PC-9 (cell line): ENCODE results near the gene AMER3. TPM values are rescaled to one million over a fixed set of nuclear protein-coding genes. Genes with fewer than 3 reads are reported as not detected.

Experiments
- BruUV-seq: library from RNA; stranded (reverse); fragments of 400-500 nt; replicated peaks from 2 replicates; lab custom pipeline; 2021; lab: Mats Ljungman, UMichigan
- CTCF ChIA-PET: fragments of 300-600 bp; sonication (Branson Sonifier 250); formaldehyde crosslinking; loops from one replicate; lab custom pipeline; 2022; ENCODE audit warnings: antibody characterized with exemption; lab: Charles Lee
- POLR2A ChIA-PET: fragments of 300-600 bp; sonication (Branson Sonifier 250); formaldehyde crosslinking; loops from one replicate; lab custom pipeline; 2022; ENCODE audit warnings: antibody characterized with exemption; ENCODE audit not compliant: unreplicated experiment; lab: Charles Lee
- DNase-seq, 2 experiments: peaks; one replicate each; pipeline versions ENCODE4 v3.0.0 to v3.0.0-alpha.2; 2015 to 2022; ENCODE audit warnings: mixed read lengths in 1 of 2
- H2AFZ ChIP-seq: fragments of 200-600 bp; sonication (generic); 2 replicates; pipeline ENCODE4 v1.8.1; 2017; ENCODE audit warnings: antibody characterized with exemption
- H3F3A ChIP-seq: fragments of 200-600 bp; sonication (generic); 2 replicates; pipeline ENCODE4 v1.8.1; 2017; ENCODE audit warnings: antibody characterized with exemption, mild to moderate bottlenecking, low read depth; ENCODE audit not compliant: insufficient read depth
- H3K27ac ChIP-seq: fragments of 200-600 bp; sonication (generic); 2 replicates; pipeline ENCODE4 v1.6.1; 2016; ENCODE audit warnings: mixed run types
- H3K27me3 ChIP-seq: fragments of 200-600 bp; sonication (generic); 2 replicates; pipeline ENCODE4 v1.6.1; 2016; ENCODE audit warnings: low read depth, mixed run types; ENCODE audit not compliant: insufficient read depth
- H3K36me3 ChIP-seq: fragments of 200-600 bp; sonication (generic); 2 replicates; pipeline ENCODE4 v1.6.1; 2016; ENCODE audit warnings: low read depth, mixed run types
- H3K4me1 ChIP-seq: fragments of 200-600 bp; sonication (generic); replicated peaks from 2 replicates; pipeline ENCODE4 v1.6.1; 2016; ENCODE audit warnings: mixed run types; ENCODE audit not compliant: insufficient read depth
- H3K4me2 ChIP-seq: fragments of 200-600 bp; sonication (generic); 2 replicates; pipeline ENCODE4 v1.6.1; 2017; ENCODE audit warnings: mixed run types
- H3K4me3 ChIP-seq: fragments of 200-600 bp; sonication (generic); 2 replicates; pipeline ENCODE4 v1.6.1; 2016; ENCODE audit warnings: mixed run types
- H3K79me2 ChIP-seq: fragments of 200-600 bp; sonication (generic); 2 replicates; pipeline ENCODE4 v1.6.1; 2017; ENCODE audit warnings: low read depth, mixed run types
- H3K9me2 ChIP-seq: fragments of 200-600 bp; sonication (generic); 2 replicates; pipeline ENCODE4 v1.8.1; 2017; ENCODE audit warnings: mild to moderate bottlenecking; ENCODE audit not compliant: insufficient read depth
- H3K9me3 ChIP-seq: fragments of 200-600 bp; sonication (generic); 2 replicates; pipeline ENCODE4 v1.8.1; 2016; ENCODE audit warnings: low read depth; ENCODE audit not compliant: insufficient read depth
- H4K20me1 ChIP-seq: fragments of 200-600 bp; sonication (generic); 2 replicates; pipeline ENCODE4 v1.8.1; 2017; ENCODE audit not compliant: insufficient read depth
- CTCF ChIP-seq: fragments of 200-600 bp; sonication (generic); conservative IDR thresholded peaks from 2 replicates; pipeline ENCODE4 v1.6.1; 2017; ENCODE audit warnings: mixed run types, antibody characterized with exemption, mild to moderate bottlenecking, moderate library complexity
- EZH2 ChIP-seq: fragments of 200-600 bp; sonication (generic); IDR thresholded peaks from 2 replicates; pipeline ENCODE4 v1.8.0; 2017; ENCODE audit warnings: antibody characterized with exemption, low read depth
- intact Hi-C: fragments of 100-400 bp; cut with micrococcal nuclease; formaldehyde crosslinking; loops from one replicate; pipeline ENCODE4 v1.10.0; 2022; ENCODE audit not compliant: unreplicated experiment
- total RNA-seq: library from RNA; stranded (reverse); gene quantifications from 2 replicates; pipeline ENCODE4 v1.2.3, GENCODE V29; 2021

AMER3 gene
- total RNA-seq, 1 experiment from 2014 or later: not detected

DNA sequence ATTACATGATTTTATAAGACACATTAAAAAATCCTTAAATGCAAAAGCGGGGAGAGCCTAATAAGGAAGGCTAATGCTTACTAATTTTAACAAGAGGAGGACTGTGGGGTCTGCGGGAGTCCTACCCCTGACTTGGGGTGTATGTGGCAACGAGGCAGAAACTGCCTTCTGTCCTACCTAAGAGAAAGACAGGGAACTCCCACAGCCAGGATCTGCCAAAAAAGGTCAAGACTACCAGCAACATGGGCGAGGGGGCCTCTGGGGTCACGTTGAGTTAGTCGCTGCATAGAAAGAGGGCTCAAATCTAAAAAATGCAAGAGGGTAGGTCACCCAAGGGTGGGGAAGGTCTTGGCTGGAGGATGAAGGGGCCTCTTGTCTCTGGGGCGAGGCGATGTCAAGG lies 529 bp upstream of the AMER3 start:
- H3K36me3 ChIP-seq: no peaks in the 10 kb centered on the region
- H3K4me2 ChIP-seq: no peak overlapping the region
- BruUV-seq: no TSS peak
- no peaks in the 10 kb centered on the region for H3K9me3 ChIP-seq
- TF ChIP-seq CTCF (no peak), EZH2 (no peak)
- H3K27ac ChIP-seq: no peak overlapping the region
- POLR2A ChIA-PET: no interaction called here
- CTCF ChIA-PET: no interaction called here
- H3K27me3 ChIP-seq: peaks cover 85% of the 10 kb centered on the region
- no peak overlapping the region for H2AFZ ChIP-seq
- peaks cover 1% of the 10 kb centered on the region; the same call in 1 of the 2 replicates for H4K20me1 ChIP-seq
- H3F3A ChIP-seq: no peaks in the 10 kb centered on the region
- no peaks in the 10 kb centered on the region for H3K79me2 ChIP-seq
- intact Hi-C loops: no loop called here
- no peaks in the 10 kb centered on the region for H3K9me2 ChIP-seq
- no peak for DNase-seq
- no peaks in the 10 kb centered on the region for H3K4me1 ChIP-seq
- no peak overlapping the region for H3K4me3 ChIP-seq

DNA sequence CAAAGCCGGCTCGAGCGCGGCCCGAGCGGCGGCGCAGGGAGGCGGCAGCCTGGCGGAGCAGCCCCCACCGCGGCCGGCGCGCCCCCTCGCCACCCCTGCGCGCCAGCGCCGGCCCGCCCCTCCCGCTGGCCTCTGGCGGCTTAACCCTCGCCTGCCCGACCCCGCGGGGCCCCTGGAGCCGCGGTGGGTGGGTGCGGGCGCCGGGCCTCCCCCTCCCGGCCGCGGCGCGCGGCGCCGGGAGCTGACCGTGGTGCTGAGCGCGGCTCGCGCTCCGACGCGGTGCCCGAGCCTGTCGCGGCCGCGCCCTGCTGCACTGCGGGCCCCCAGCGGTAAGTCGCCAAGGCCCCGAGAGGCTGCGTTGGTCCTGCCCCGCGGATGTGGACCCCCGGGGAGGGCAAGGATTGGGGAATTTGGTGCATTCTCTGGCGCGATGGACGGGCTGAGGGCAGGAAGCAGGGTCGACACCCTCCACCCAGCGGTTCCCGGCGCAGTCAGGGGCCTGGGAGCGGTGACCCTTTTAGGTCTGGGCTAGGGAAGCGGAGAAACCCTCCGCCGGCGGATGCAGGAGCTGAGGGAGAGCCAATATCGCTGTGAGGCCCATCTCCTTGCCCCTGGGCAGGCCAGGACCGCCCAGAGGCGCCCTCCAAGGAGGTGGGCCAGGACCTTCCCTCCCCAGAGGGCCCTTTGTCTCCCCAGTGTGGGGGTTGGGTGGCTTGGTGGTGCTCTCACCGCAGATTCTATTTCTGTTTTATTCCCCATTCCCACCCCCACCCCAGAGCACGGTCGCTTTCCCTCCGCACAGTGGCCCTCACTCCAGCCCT lies 923 bp downstream of the AMER3 start:
- H3K4me2 ChIP-seq: no peak overlapping the region
- ChIA-PET POLR2A (no interaction called here), CTCF (no interaction called here)
- intact Hi-C loops: no loop called here
- H3K79me2 ChIP-seq: no peaks in the 10 kb centered on the region
- TF ChIP-seq CTCF (no peak), EZH2 (no peak)
- H3K36me3 ChIP-seq: no peaks in the 10 kb centered on the region
- no peak overlapping the region for H3K27ac ChIP-seq
- no peaks in the 10 kb centered on the region for H3K9me2 ChIP-seq
- H3K9me3 ChIP-seq: no peaks in the 10 kb centered on the region
- no peak overlapping the region for H3K4me3 ChIP-seq
- H3K4me1 ChIP-seq: no peaks in the 10 kb centered on the region
- H3F3A ChIP-seq: no peaks in the 10 kb centered on the region
- H4K20me1 ChIP-seq: peaks cover 4% of the 10 kb centered on the region; the same call in 1 of the 2 replicates
- peaks cover 85% of the 10 kb centered on the region for H3K27me3 ChIP-seq
- DNase-seq: no peak
- no TSS peak for BruUV-seq
- no peak overlapping the region for H2AFZ ChIP-seq

GRCh38 chr2:130756874-130757668 lies 1.7 kb downstream of the AMER3 start:
- no peaks in the 10 kb centered on the region for H3F3A ChIP-seq
- H3K4me3 ChIP-seq: no peak overlapping the region
- no peaks in the 10 kb centered on the region for H3K9me2 ChIP-seq
- peaks cover 4% of the 10 kb centered on the region; the same call in 1 of the 2 replicates for H4K20me1 ChIP-seq
- no peaks in the 10 kb centered on the region for H3K79me2 ChIP-seq
- H3K4me2 ChIP-seq: no peak overlapping the region
- H3K4me1 ChIP-seq: no peaks in the 10 kb centered on the region
- no peak for DNase-seq
- no TSS peak for BruUV-seq
- no peak overlapping the region for H2AFZ ChIP-seq
- H3K36me3 ChIP-seq: no peaks in the 10 kb centered on the region
- TF ChIP-seq EZH2 (no peak), CTCF (no peak)
- no peaks in the 10 kb centered on the region for H3K9me3 ChIP-seq
- H3K27ac ChIP-seq: no peak overlapping the region
- intact Hi-C loops: no loop called here
- POLR2A ChIA-PET: no interaction called here
- peaks cover 89% of the 10 kb centered on the region for H3K27me3 ChIP-seq
- CTCF ChIA-PET: no interaction called here
